GM13976 (cell line): ENCODE measurements around the gene NPHP3.
"Not testable (repeated sequence)": the region's sequence is repeated elsewhere in the genome, so short reads cannot be mapped to it uniquely, and the experiment has no call there.

Experiments used
- DNase-seq: peaks from one replicate; pipeline ENCODE4 v3.0.0; 2012; ENCODE audit warnings: low spot score
- CTCF ChIP-seq: IDR thresholded peaks from 2 replicates; pipeline ENCODE4 v1.5.1; 2012; ENCODE audit warnings: borderline replicate concordance, mild to moderate bottlenecking; ENCODE audit not compliant: insufficient read depth; ENCODE audit errors: extremely low read depth, missing control alignments, control extremely low read depth
- in situ Hi-C: fragments of 300-500 bp; cut with MboI; formaldehyde crosslinking; loops from one replicate; pipeline ENCODE4 v1.12.0; 2022; ENCODE audit warnings: low sequenced_read_pairs, mixed read lengths, inconsistent platforms; ENCODE audit not compliant: unreplicated experiment

NPHP3 gene

GRCh38 chr3:132722165-132723023 is at the start of gene NPHP3:
Gene NPHP3, minus strand, starts transcription at chr3:132722409. Its CDS starts 54 bp downstream, at chr3:132722355.
- in situ Hi-C loops: no loop called here
- DNase-seq: peak; percentile 99
- no peak for TF ChIP-seq CTCF

- DNase-seq: no peak
- no peak for TF ChIP-seq CTCF
- in situ Hi-C loops: no loop called here
These were observed 36.5 kb upstream of the NPHP3 start for GRCh38 chr3:132758740-132759139.

GRCh38 chr3:132756108-132756650 is 34.0 kb upstream of the NPHP3 start:
- in situ Hi-C loops: no loop called here
- no peak for TF ChIP-seq CTCF
- DNase-seq: no peak

- TF ChIP-seq CTCF: no peak
- no peak for DNase-seq
- in situ Hi-C loops: no loop called here
These were observed 31.7 kb upstream of the NPHP3 start for GRCh38 chr3:132753946-132754345.

- no peak for DNase-seq
- in situ Hi-C loops: loop anchor here (25.0 kb wide), 1 partner anchor 288 kb away; the partner anchor contains the start of gene TMEM108
- TF ChIP-seq CTCF: no peak
These were observed 27.6 kb upstream of the NPHP3 start for GRCh38 chr3:132749786-132750185.

GRCh38 chr3:132746720-132747119 is 24.5 kb upstream of the NPHP3 start:
- in situ Hi-C loops: loop anchor here (25.0 kb wide), 1 partner anchor 291 kb away; the partner anchor contains the start of gene TMEM108
- not testable (repeated sequence) for DNase-seq

GRCh38 chr3:132738314-132738713 is 16.1 kb upstream of the NPHP3 start:
- no peak for TF ChIP-seq CTCF
- in situ Hi-C loops: loop anchor here (10.0 to 25.0 kb wide), 2 partner anchors 299 to 646 kb away; partner anchors contain the start of gene TMEM108
- DNase-seq: no peak
